Gastroesophageal sphincter (tissue), 4 donors: ENCODE measurements around the gene ARHGEF3. TPM values are rescaled to one million over a fixed set of nuclear protein-coding genes. Genes with fewer than 3 reads are reported as not detected.

Experiments used
- ATAC-seq: fragments of 150-250 bp; one replicate; pipeline ENCODE4 v1.9.1; 2016; ENCODE audit warnings: mild to moderate bottlenecking, moderate library complexity
- H3K27ac ChIP-seq, 4 donors: fragments of 200-600 bp; sonication (generic) in 3 of 4; 1 replicate in 3 of 4; 2 replicates in 1 of 4; pipeline ENCODE4 v1.5.1; 2016 to 2019
- H3K27me3 ChIP-seq: fragments of 200-600 bp; sonication (generic); one replicate; pipeline ENCODE4 v1.5.1; 2019
- H3K36me3 ChIP-seq, 2 donors: fragments of 200-600 bp; sonication (generic); one replicate each; pipeline ENCODE4 v1.5.1; 2019; ENCODE audit warnings: control low read depth in 1 of 2
- H3K4me1 ChIP-seq, 3 donors: fragments of 200-600 bp; sonication (generic); 1 replicate in 2 of 3; 2 replicates in 1 of 3; pipeline ENCODE4 v1.5.1; 2016 to 2019; ENCODE audit warnings: control low read depth in 2 of 3
- H3K4me3 ChIP-seq, 2 donors: fragments of 200-600 bp; sonication (generic); one replicate each; pipeline ENCODE4 v1.5.1; 2019; ENCODE audit warnings: mild to moderate bottlenecking in 1 of 2, moderate library complexity in 1 of 2
- H3K9me3 ChIP-seq, 3 donors: fragments of 200-600 bp; sonication (generic); one replicate each; pipeline ENCODE4 v1.5.1; 2017 to 2019; ENCODE audit warnings: control low read depth in 2 of 3
- CTCF ChIP-seq, 4 experiments: fragments of 200-600 bp in 2 of 4; fragments of 450-650 bp in 2 of 4; sonication (generic) in 1 of 4; IDR thresholded peaks; one replicate each; pipeline ENCODE4 v1.5.1; 2017 to 2019; ENCODE audit warnings: antibody characterized with exemption in 4 of 4, mild to moderate bottlenecking in 2 of 4, moderate library complexity in 2 of 4
- EP300 ChIP-seq: sonication (generic); formaldehyde crosslinking; IDR thresholded peaks from one replicate; pipeline ENCODE4 v1.6.1; 2017; ENCODE audit warnings: antibody characterized with exemption, mild to moderate bottlenecking
- POLR2A ChIP-seq, 2 donors: fragments of 450-650 bp; IDR thresholded peaks; one replicate each; pipeline ENCODE4 v1.6.1; 2017; ENCODE audit warnings: antibody characterized with exemption in 2 of 2, mild to moderate bottlenecking in 2 of 2, moderate library complexity in 1 of 2
- POLR2AphosphoS5 ChIP-seq: sonication (generic); formaldehyde crosslinking; IDR thresholded peaks from one replicate; pipeline ENCODE4 v1.6.1; 2017; ENCODE audit warnings: antibody characterized with exemption
- WGBS, 2 donors: methylation state at CpG; one replicate each; pipeline ENCODE4 v1.1.5; 2018; ENCODE audit warnings: low coverage in 1 of 2; 5-methylcytosine and 5-hydroxymethylcytosine counted together
- total RNA-seq, 4 donors: library from RNA; depleted of rRNA; stranded (reverse); fragments of >200 nt; gene quantifications; one replicate each; pipeline ENCODE4 v1.1.0, GENCODE V29; 2016

Gene ARHGEF3
- total RNA-seq, 4 donors from 2014 or later = 10.1 to 21.6 (median 10.5) TPM

GRCh38 chr3:56810577-56811545, 9.1 kb upstream of the ARHGEF3 start:
- Histone ChIP-seq H3K27ac (no peak overlapping the region), H3K4me3 (no peak overlapping the region), H3K27me3 (no peaks in the 10 kb centered on the region), H3K4me1 (peaks cover 0 to 7% (median 4%) of the 10 kb centered on the region in 3 donors), H3K36me3 (no peaks in the 10 kb centered on the region), H3K9me3 (no peaks in the 10 kb centered on the region)
- TF ChIP-seq POLR2A (IDR thresholded peaks at IDR 0.05) (no peak), POLR2AphosphoS5 (no peak), CTCF (IDR thresholded peaks at IDR 0.05) (no peak), EP300 (no peak)
- 61 to 80% methylated on average over 4 to 6 of the region's 6 CpGs for WGBS, 2 donors
- no peak for ATAC-seq

GRCh38 chr3:56806407-56806806, 4.7 kb upstream of the ARHGEF3 start:
- Histone ChIP-seq H3K36me3 (no peaks in the 10 kb centered on the region), H3K4me1 (peaks cover 0 to 13% (median 0%) of the 10 kb centered on the region in 3 donors), H3K27ac (peak overlapping the region in 1 of 4 donors; percentile 1), H3K4me3 (no peak overlapping the region), H3K9me3 (no peaks in the 10 kb centered on the region), H3K27me3 (no peaks in the 10 kb centered on the region)
- ATAC-seq = no peak
- 80% methylated on average over 4 of the region's 5 CpGs; no CpG with 5 or more reads in 1 of the 2 donors for WGBS, 2 donors
- TF ChIP-seq POLR2A (IDR thresholded peaks at IDR 0.05) (no peak), CTCF (IDR thresholded peaks at IDR 0.05) (no peak), EP300 (no peak), POLR2AphosphoS5 (no peak)

GRCh38 chr3:56802790-56803189, 1.0 kb upstream of the ARHGEF3 start:
- ATAC-seq = no peak
- Histone ChIP-seq H3K4me1 (peaks cover 0 to 48% (median 12%) of the 10 kb centered on the region in 3 donors), H3K4me3 (no peak overlapping the region), H3K27me3 (no peaks in the 10 kb centered on the region), H3K9me3 (no peaks in the 10 kb centered on the region), H3K36me3 (no peaks in the 10 kb centered on the region), H3K27ac (no peak overlapping the region)
- WGBS, 2 donors = 87 to 100% methylated on average over 1 of the region's 1 CpG
- no peak for TF ChIP-seq EP300
- no peak for TF ChIP-seq CTCF (IDR thresholded peaks at IDR 0.05)
- no peak for TF ChIP-seq POLR2A (IDR thresholded peaks at IDR 0.05)
- TF ChIP-seq POLR2AphosphoS5 = no peak

GRCh38 chr3:56802378-56802745, 613 bp upstream of the ARHGEF3 start:
- no peak for TF ChIP-seq POLR2A (IDR thresholded peaks at IDR 0.05)
- TF ChIP-seq EP300 = no peak
- TF ChIP-seq POLR2AphosphoS5 = no peak
- TF ChIP-seq CTCF (IDR thresholded peaks at IDR 0.05) = no peak
- Histone ChIP-seq H3K27ac (peak overlapping the region in 1 of 4 donors; percentile 80), H3K27me3 (no peaks in the 10 kb centered on the region), H3K36me3 (no peaks in the 10 kb centered on the region), H3K9me3 (no peaks in the 10 kb centered on the region), H3K4me1 (peaks cover 0 to 51% (median 12%) of the 10 kb centered on the region in 3 donors), H3K4me3 (peak overlapping the region; percentile 80 to 82)
- WGBS, 2 donors = 46 to 51% methylated on average over 7 to 8 of the region's 8 CpGs
- ATAC-seq = no peak
